HUES6 (cell line): ENCODE measurements around the gene SLC27A1.
"Not testable (repeated sequence)": the region's sequence is repeated elsewhere in the genome, so short reads cannot be mapped to it uniquely, and the experiment has no call there.

Experiments
- H3K27ac ChIP-seq: 2 replicates; pipeline ENCODE4 v1.7.0; 2013; ENCODE audit warnings: low read depth, mild to moderate bottlenecking, low read length, inconsistent platforms
- H3K27me3 ChIP-seq: 2 replicates; pipeline ENCODE4 v1.6.1; 2013; ENCODE audit warnings: low read length; ENCODE audit not compliant: control insufficient read depth, insufficient read depth
- H3K36me3 ChIP-seq: 2 replicates; pipeline ENCODE4 v1.6.1; 2013; ENCODE audit warnings: low read length; ENCODE audit not compliant: control insufficient read depth, insufficient read depth
- H3K4me1 ChIP-seq: 2 replicates; pipeline ENCODE4 v1.6.1; 2013; ENCODE audit warnings: low read length; ENCODE audit not compliant: control insufficient read depth, insufficient read depth
- H3K4me3 ChIP-seq: 2 replicates; pipeline ENCODE4 v1.5.1; 2013; ENCODE audit warnings: low read depth, low read length
- H3K9ac ChIP-seq: one replicate; pipeline ENCODE4 v1.6.1; 2013; ENCODE audit warnings: mild to moderate bottlenecking, low read length
- H3K9me3 ChIP-seq: 2 replicates; pipeline ENCODE4 v1.6.1; 2013; ENCODE audit warnings: low read depth, low read length; ENCODE audit not compliant: control insufficient read depth, insufficient read depth

Gene SLC27A1

GRCh38 chr19:17542793-17543582 is 72.7 kb downstream of the SLC27A1 start:
- Histone ChIP-seq H3K4me1 (no peaks in the 10 kb centered on the region; the same call in 1 of the 2 replicates), H3K9ac (no peak overlapping the region), H3K27me3 (peaks cover 9% of the 10 kb centered on the region), H3K9me3 (no peaks in the 10 kb centered on the region), H3K27ac (no peak overlapping the region), H3K4me3 (no peak overlapping the region), H3K36me3 (no peaks in the 10 kb centered on the region)

GRCh38 chr19:17543986-17544385 is 73.7 kb downstream of the SLC27A1 start:
- H3K27ac ChIP-seq, result no peak overlapping the region
- no peaks in the 10 kb centered on the region for H3K36me3 ChIP-seq
- no peaks in the 10 kb centered on the region; the same call in 1 of the 2 replicates for H3K4me1 ChIP-seq

GRCh38 chr19:17544418-17544817 is 74.1 kb downstream of the SLC27A1 start:
- Histone ChIP-seq H3K4me1 (no peaks in the 10 kb centered on the region; the same call in 1 of the 2 replicates), H3K4me3 (no peak overlapping the region), H3K27ac (no peak overlapping the region), H3K9ac (no peak overlapping the region), H3K27me3 (no peaks in the 10 kb centered on the region), H3K9me3 (peaks cover 2% of the 10 kb centered on the region), H3K36me3 (no peaks in the 10 kb centered on the region)

More at GRCh38 chr19:17543986-17544385, 73.7 kb downstream of the SLC27A1 start:
- Histone ChIP-seq H3K9me3 (peaks cover under 1% of the 10 kb centered on the region; the same call in 1 of the 2 replicates), H3K4me3 (no peak overlapping the region), H3K27me3 (peaks cover under 1% of the 10 kb centered on the region; the same call in 1 of the 2 replicates), H3K9ac (no peak overlapping the region)

GRCh38 chr19:17548145-17548544 is 77.8 kb downstream of the SLC27A1 start:
- Histone ChIP-seq H3K27ac (no peak overlapping the region), H3K36me3 (no peaks in the 10 kb centered on the region)

GRCh38 chr19:17549085-17549740 is 78.9 kb downstream of the SLC27A1 start:
- no peak overlapping the region for H3K9ac ChIP-seq
- H3K27me3 ChIP-seq, result no peaks in the 10 kb centered on the region
- H3K27ac ChIP-seq, result no peak overlapping the region
- no peak overlapping the region for H3K4me3 ChIP-seq
- H3K36me3 ChIP-seq, result no peaks in the 10 kb centered on the region
- peaks cover 8% of the 10 kb centered on the region; the same call in 1 of the 2 replicates for H3K4me1 ChIP-seq
- peaks cover 2% of the 10 kb centered on the region for H3K9me3 ChIP-seq

More at GRCh38 chr19:17548145-17548544, 77.8 kb downstream of the SLC27A1 start:
- Histone ChIP-seq H3K4me3 (no peak overlapping the region), H3K9me3 (peaks cover 2% of the 10 kb centered on the region), H3K27me3 (no peaks in the 10 kb centered on the region), H3K9ac (no peak overlapping the region), H3K4me1 (peaks cover 2% of the 10 kb centered on the region; the same call in 1 of the 2 replicates)

GRCh38 chr19:17550076-17550667 is 79.8 kb downstream of the SLC27A1 start:
- Histone ChIP-seq H3K4me1 (peaks cover 11% of the 10 kb centered on the region; the same call in 1 of the 2 replicates), H3K9ac (no peak overlapping the region), H3K27ac (no peak overlapping the region), H3K9me3 (peaks cover 2% of the 10 kb centered on the region), H3K36me3 (no peaks in the 10 kb centered on the region), H3K27me3 (no peaks in the 10 kb centered on the region), H3K4me3 (no peak overlapping the region)

GRCh38 chr19:17552735-17553134 is 82.4 kb downstream of the SLC27A1 start:
- not testable (repeated sequence) for H3K4me3 ChIP-seq, H3K9ac ChIP-seq, H3K27me3 ChIP-seq, H3K9me3 ChIP-seq, H3K36me3 ChIP-seq, H3K27ac ChIP-seq
- H3K4me1 ChIP-seq, result peaks cover 11% of the 10 kb centered on the region; the same call in 1 of the 2 replicates

GRCh38 chr19:17553256-17553655 is 82.9 kb downstream of the SLC27A1 start:
- no peak overlapping the region for H3K27ac ChIP-seq
- H3K9ac ChIP-seq, result no peak overlapping the region

GRCh38 chr19:17554968-17555479 is 84.7 kb downstream of the SLC27A1 start:
- H3K4me3 ChIP-seq, result peak overlapping the region; percentile 78
- no peaks in the 10 kb centered on the region for H3K27me3 ChIP-seq
- H3K36me3 ChIP-seq, result peaks cover 10% of the 10 kb centered on the region
- peaks cover 11% of the 10 kb centered on the region; the same call in 1 of the 2 replicates for H3K4me1 ChIP-seq
- no peak overlapping the region for H3K27ac ChIP-seq
- H3K9ac ChIP-seq, result no peak overlapping the region
- H3K9me3 ChIP-seq, result no peaks in the 10 kb centered on the region

More at GRCh38 chr19:17553256-17553655, 82.9 kb downstream of the SLC27A1 start:
- Histone ChIP-seq H3K4me1 (peaks cover 11% of the 10 kb centered on the region; the same call in 1 of the 2 replicates), H3K36me3 (no peaks in the 10 kb centered on the region), H3K4me3 (peak overlapping the region; percentile 13; the same call in 1 of the 2 replicates), H3K9me3 (peaks cover 2% of the 10 kb centered on the region), H3K27me3 (no peaks in the 10 kb centered on the region)

GRCh38 chr19:17555480-17555928 is 85.2 kb downstream of the SLC27A1 start, which contains the start of gene COLGALT1:
TSS of gene COLGALT1 (plus strand) at chr19:17555649. CDS start at chr19:17555714, 65 bp downstream.
- H3K27ac ChIP-seq, result no peak within 1 kb of the TSS
- peak within 1 kb of the TSS; percentile 60 for H3K9ac ChIP-seq
- H3K4me1 ChIP-seq, result peaks cover 11% of the 10 kb centered on the region; the same call in 1 of the 2 replicates
- H3K4me3 ChIP-seq, result peak within 1 kb of the TSS; percentile 78
- peaks cover 15% of the 10 kb centered on the region for H3K36me3 ChIP-seq
- no peaks in the 10 kb centered on the region for H3K27me3 ChIP-seq
- H3K9me3 ChIP-seq, result no peaks in the 10 kb centered on the region
